ENCODE data around the gene IP6K1.
"Not testable (repeated sequence)": the region's sequence is repeated elsewhere in the genome, so short reads cannot be mapped to it uniquely, and the experiment has no call there.

The IP6K1 gene

DNA sequence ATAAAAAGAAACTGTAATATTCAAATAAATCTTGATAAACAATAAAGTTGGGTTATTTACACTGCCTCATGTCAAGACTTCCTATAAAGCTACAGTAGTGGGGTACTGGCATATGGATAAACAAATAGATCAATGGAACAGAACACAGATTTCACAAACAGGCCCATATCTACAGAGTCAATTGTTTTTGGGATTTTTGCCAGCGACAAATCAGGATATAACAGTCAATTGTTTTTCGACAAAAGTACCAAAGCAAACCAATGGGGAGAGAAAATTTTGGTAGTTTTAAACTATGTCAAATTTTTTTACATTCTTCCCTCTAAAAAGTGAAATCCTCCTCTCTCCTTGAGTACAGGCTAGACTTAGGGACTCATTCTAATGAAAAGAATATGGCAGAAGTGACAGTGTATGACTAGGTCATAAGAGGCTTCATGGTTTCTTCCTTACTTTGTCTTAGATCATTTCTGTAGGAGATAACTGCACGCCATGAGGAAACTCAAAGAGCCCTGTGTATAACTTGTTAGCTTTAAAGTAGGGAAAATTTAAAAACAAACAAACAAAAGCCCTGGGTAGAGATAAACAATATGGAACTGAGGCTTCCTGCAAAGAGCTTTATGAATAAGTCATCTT lies 16.9 kb downstream of the IP6K1 start:
- no peak for DNase-seq (ENCODE audit: low read depth in 2 of 2)

DNA sequence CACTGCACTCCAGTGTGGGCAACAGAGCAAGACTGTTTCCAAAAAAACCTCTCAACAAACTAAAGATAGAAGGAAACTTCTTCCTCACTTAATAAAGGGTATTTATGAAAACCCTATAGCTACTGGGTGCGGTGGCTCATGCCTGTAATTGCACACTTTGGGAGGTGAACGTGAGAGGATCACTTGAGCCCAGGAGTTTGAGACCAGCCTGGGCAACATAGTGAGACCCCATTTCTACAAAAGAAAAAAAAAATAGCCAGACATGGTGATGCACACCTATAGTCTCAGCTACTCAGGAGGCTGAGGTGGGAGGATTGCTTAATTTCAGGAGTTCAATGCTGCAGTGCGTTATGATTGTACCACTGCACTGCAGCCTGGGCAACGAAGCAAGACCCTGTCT lies 22.4 kb downstream of the IP6K1 start:
- DNase-seq (ENCODE audit: low read depth in 2 of 2) = no peak

DNA sequence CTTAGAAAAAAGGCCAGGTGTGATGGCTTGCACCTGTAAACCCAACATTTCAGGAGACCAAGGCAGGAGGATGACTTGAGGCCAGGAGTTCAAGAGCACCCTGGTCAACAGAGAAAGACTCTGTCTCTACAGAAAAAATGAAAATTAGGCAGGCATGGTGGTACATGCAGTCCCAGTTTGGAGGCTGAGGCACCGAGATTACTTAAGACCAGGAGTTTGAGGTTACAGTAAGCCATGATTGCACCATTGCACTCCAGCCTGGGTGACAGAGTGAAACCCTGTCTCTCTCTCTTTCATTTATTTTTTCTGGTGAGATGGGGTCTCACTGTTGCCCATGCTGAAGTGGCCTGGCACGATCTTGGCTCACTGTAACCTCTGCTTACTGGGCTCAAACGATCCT lies 24.7 kb downstream of the IP6K1 start:
- DNase-seq (ENCODE audit: low read depth in 2 of 2) = no peak

DNA sequence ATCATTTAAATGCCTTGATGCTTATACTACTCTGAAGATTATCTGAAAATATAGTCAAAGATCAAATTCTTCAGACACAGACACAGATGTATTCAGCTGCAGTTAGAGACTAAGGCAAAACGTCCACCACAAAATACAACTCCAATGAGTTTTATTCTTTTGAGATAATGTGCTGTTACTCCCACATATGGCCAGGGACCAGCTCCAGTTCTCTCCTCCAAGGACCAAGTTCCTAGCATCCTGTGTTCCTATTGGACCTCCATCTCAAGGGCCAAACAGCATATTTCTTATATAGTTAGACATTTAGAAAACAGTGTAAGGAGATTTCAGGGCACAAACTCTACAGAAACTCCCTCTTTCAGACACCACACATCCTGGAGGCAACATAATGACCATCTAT lies 27.1 kb downstream of the IP6K1 start:
- no peak for DNase-seq (ENCODE audit: low read depth in 2 of 2)

DNA sequence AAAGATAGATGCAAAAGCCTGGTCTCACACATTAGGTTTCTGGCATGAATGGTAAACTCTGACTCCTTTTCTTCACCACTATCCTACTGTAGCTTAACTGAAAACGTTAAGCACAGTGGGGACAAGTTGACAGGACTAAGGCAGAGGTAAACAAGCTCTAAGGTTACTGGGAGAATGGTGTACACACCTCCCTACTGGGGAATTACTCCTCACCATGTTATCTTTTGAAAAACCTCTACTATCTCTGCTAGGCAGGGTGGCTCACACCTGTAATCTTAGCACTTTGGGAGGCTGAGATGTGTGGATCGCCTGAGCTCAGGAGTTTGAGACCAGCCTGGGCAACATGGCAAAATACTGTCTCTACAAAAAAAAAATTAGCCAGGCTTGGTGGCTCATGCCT lies 29.1 kb downstream of the IP6K1 start:
- DNase-seq (ENCODE audit: low read depth in 2 of 2) = no peak

DNA sequence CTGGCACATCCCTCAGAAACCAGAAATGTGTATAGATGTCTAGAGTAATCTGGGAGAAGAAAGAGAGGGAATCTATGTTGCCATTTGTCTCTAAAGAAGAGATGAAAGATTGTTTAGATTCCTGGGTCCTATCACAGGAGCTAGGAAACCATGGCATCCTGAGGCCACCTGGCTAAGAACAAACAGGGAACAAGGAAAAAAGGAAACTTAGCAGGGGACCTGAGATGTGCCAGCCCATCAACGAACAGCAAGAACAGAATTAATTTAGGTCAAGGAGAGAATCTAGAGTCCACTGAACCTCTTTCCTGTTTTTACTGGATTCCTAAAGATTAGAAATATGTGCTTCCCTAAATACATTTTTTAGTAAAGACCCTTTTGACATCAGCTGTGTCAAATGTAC lies 30.3 kb downstream of the IP6K1 start:
- no peak for DNase-seq (ENCODE audit: low read depth in 2 of 2)

DNA sequence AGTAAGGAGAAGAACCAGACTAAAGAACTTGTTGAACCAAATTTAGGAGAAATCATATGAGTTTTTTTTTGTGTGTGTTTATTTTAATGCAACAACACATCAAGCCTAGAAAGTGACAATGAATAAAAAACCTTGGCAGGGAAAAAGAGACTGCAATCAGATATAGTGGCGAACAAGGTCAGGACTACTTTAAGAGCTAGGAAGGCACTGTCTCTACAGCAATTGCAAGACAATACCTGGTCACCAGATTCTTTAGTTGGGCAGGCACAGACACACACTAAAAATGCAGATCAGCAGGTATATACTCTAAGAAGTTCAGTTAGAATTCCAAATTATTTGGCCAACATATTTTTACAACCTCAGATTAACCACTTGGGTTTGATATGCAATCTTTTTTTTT lies 31.8 kb downstream of the IP6K1 start:
- no peak for DNase-seq (ENCODE audit: low read depth in 2 of 2)

DNA sequence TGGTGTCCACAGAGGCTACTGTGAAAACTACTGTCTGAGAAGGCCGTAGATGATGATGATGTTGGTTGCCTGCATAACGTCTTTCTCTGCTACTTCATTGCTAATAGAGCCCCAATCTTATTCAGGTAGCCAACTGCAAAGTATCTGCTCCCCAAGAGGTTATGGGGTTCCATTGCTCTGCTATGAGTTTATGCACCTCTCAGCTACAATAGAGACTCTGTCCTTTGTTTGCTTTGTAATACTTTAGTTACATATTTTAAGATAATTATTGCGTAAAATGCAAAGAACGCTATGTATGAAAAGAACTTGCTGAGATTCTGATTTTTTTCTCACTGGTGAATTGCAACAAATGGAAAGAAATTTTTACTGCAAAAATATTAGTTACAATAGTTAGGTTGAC lies 34.8 kb downstream of the IP6K1 start:
- DNase-seq (ENCODE audit: low read depth in 2 of 2) = no peak

DNA sequence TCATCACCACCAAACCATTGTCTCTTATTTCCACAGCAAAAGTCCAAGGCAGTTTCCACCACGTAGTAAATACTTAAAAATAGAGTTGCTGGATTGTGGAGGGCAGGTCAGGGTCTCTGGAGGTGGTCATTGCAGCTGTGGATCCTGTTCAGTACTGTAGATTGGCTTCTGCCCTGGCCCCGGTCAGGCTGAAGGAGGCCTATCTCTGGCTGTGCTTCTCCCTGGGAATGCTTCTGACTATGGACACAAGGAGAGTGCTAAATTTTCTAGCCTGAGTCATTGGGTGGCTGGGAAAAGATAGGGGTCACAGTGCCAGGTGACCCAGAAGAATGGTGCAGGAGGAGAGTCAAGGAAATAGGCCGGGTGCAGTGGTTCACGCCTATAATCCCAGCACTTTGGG lies 36.3 kb downstream of the IP6K1 start:
- DNase-seq (ENCODE audit: low read depth in 2 of 2) = no peak

DNA sequence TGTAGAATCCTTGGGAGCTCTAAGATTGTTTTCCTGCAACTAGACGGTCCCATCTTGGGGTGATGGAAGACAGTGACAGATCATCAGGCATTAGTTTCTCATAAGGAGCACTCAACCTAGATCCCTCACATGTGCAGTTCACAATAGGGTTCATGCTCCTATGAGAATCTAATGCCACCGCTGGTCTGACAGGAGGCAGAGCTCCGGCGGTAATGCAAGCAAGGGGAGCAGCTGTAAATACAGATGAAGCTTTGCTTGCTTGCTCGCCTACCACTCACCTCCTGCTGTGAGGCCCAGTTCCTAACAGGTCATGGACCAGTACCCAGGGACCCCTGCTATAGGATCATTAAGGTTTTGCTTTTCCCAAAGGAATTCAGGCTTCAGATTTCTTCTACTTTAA lies 37.5 kb downstream of the IP6K1 start:
- not testable (repeated sequence) for DNase-seq (ENCODE audit: low read depth in 2 of 2)

DNA sequence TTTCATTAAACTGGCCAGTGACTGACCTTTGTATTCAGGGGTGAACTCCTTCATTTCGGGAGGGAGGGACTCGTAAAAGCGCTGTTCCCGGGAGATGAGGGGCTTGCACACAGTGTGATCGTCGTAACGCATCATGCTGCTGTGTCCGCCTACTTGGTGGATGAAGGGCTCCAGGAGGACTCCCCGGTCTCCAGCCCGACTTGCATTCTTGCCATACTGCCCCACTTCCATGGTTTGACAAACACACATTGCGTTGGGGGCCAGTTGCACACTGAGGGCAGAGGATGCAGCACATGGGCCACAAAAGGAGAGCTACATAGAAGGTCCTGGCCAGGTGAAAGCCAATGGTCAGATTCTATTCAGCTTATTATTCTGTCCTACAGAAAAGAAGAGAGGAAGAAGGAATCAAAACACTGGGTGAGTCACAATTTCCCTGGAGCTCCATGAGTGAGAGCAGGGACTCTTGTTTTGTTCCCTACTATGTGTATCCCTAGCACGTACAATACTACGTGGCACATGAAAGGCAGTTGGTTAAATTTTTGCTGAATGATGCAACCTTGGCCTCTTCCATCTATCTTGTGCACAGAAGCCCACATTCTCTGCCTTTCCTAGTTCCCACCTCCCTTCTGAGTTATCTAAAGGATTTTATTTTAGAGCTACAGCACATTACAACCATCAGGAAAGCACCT lies 38.4 kb downstream of the IP6K1 start:
- no peak for DNase-seq (ENCODE audit: low read depth in 2 of 2)

DNA sequence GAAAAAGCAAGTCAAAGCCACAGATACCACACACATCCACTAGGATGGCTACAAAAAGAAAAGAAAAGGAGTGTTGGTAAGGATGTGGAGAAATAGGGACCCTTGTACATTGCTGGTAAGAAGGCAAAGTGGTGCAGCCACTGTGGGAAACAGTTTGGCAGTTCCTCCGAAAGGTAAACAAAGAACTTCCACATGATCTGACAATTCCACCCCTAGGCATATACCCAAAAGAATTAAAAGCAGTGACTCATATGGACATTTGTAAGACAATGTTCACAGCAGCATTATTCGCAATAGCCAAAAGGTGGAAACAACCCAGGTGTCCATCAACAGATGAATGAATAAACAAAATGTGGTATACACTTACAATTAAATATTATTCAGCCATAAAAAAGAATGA lies 40.4 kb downstream of the IP6K1 start:
- DNase-seq (ENCODE audit: low read depth in 2 of 2) = no peak

DNA sequence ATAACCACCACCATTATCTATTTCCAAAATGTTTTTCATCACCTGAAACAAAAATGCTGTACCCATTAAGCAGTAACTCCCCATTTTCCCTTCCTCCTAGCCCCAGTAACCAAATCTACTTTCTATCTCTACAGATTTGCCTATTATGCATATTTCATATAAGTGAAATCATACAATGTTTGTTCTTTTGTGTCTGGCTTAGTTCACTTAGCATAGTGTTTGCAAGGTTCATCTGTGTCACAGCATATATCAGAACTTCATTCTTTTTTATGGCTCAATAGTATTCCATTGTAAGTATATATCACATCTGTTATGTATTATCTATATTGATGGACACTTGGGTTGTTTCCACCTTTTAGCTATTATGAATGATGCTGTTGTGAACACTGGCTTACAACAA lies 45.9 kb downstream of the IP6K1 start:
- DNase-seq (ENCODE audit: low read depth in 2 of 2) = no peak

DNA sequence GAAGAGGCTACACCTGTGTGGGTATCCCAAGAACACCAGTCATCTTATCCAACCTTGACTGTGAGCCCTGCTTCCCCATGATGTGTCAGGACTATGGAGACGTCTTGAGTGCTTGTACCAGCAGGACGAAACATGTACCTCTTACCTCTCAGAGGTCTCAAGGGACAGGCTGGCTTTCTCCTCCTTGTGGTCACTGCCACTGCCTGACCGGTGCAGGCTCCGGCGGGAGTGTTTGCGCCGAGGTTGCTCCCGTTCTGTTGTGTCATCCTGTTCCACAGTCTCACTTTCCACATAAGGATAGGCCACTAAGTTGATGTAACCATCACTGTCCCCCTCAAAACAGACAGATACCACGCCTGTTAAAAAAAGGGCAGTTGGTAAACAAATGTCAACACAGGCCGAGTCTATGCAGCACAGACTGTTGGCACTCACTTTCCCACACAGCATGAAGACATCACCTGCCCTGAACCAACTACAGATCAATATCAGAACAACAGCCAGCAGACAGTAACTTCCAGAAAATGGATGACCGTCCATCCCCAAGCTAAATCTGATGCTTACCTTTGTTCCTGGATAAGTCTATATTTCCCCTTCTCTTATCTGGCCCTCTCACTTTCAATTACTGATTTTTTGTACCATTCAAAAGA lies 48.2 kb downstream of the IP6K1 start:
- no peak for DNase-seq (ENCODE audit: low read depth in 2 of 2)

DNA sequence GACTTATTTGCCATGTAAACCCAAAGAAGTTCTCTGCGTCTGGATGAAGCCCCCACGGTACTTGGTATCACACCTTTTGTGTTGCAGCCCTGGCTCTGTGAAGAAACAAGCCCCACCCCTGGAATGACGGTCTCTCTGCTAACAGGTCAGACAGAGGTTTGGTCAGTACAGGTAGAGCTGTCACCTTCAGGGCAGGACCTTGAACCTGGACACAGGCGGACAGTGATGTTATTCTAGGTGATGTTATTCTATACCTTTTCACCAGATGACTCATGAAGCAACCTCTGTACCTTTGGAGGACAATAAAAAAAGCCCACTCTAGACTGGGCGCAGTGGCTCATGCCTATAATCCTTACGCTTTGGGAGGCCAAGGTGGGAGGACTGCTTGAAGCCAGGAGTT lies 51.6 kb downstream of the IP6K1 start:
- DNase-seq (ENCODE audit: low read depth in 2 of 2) = no peak

DNA sequence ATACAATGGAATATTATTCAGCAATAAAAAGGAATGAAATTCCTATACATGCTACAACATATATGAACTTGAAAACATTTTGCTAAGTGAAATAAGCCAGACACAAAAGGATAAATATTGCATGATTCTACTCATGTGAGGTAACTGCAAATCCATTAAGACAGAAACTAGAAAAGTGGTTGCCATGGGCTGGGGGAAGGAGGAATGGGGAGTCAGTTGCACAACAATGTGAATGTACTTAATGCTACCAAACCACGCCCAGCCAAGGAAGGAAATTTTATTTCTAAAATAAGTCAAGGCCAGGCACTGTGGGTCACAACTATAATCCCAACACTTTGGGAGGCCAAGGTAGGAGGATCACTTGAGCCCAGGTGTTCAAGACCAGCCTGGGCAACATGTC lies 52.8 kb downstream of the IP6K1 start:
- DNase-seq (ENCODE audit: low read depth in 2 of 2) = no peak

DNA sequence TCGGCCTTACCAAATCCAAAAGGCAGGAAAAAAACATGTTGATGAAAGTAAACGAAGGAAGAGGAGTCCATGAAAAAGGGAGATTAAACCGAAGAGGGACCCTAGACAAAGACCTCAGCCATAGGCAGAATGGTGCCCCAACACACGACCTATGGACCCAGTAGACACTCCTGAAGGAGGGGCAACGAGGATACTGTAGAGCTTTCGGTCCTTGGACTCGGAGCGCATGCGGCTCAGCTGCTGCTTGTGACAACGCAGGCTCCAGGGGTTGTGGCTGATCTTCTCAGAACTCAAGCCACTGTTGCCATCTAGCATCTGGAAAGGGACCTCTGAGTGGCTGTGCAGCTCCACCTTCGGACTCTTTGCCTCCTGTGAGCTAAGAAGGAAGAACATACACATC lies 53.7 kb downstream of the IP6K1 start:
- DNase-seq (ENCODE audit: low read depth in 2 of 2) = no peak

DNA sequence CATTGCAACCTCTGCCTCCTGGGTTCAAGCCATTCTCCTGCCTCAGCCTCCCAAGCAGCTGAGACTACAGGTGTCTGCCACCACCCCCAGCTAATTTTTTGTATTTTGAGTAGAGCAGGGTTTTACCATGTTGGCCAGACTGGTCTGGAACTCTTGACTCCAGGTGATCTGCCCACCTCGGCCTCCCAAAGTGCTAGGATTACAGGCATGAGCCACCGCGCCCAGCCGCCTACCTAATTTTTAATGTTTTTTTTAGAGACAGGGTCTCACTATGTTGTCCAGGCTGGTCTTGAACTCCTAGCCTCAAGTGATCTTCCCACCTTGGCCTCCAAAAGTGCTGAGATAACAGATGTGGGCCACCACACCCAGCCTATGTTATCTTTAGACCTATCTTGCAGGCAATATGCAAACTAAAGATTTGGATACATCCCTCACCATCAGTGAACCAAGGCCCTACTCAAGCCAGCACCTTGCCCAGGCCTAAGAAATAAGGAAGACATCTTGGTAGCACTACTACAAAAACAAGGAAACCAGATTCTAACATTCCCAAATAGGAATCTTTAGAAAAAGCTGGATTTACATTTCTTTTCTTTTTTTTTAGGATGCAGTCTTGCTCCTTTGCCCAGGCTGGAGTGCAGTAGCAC lies 56.3 kb downstream of the IP6K1 start:
- no peak for DNase-seq (ENCODE audit: low read depth in 2 of 2)

DNA sequence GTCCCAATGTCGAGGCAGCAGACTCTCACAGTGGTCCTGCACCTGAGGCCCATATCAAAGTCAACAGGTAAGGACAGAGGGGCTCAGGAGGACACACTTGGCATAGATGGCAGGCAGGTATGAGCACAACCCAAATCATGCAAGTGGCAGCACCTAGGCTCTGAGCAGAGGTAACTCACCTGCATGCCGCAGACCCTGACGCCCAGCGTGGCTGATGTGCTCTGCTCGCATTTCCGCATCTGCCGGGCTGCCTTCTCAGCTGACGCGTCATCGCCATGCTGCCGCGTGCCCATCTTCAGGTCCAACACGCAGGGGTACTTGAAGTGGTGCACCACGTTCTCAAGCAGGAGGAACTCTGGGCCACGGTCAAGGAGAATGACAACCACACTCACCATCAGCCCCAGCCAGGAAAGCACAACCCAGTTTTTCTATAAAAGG lies 58.4 kb downstream of the IP6K1 start:
- no peak for DNase-seq (ENCODE audit: low read depth in 2 of 2)

DNA sequence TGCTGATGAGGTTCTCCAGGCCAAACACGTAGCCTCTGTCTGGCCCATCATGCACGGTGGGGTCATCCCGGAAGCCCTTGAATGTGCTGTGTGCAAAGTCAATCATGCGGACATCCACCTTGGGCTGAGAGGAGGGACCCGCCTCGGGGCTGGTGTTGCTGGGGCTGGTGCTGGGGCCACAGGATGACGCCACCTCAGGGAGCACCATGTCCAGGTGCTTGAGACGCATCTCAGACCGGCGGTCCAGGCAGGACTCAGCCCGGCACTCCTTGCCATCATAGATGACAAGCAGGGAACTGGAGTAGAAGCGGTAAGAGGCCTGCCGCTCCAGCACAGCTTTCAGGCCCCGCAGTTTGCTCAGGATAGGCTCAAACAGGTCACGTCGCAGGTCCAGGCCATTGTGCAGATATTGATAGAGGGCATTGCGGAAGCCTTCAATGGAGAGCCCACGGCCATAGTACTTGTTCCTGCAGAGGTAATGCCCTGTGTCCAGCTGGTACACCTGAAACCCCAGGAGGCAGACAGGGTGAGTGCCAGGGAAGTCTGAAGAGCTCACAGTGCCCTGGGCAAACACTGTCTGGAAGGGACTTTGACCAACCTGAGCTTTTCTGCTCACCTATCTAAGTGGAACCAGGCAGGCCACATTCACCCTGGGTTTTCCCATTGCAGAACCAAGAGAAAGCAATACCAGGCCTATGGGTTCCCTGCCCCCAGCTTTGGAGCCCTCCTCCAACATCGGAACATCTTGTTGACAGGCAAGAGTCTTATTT lies 59.0 kb downstream of the IP6K1 start:
- no peak for DNase-seq (ENCODE audit: low read depth in 2 of 2)

DNA sequence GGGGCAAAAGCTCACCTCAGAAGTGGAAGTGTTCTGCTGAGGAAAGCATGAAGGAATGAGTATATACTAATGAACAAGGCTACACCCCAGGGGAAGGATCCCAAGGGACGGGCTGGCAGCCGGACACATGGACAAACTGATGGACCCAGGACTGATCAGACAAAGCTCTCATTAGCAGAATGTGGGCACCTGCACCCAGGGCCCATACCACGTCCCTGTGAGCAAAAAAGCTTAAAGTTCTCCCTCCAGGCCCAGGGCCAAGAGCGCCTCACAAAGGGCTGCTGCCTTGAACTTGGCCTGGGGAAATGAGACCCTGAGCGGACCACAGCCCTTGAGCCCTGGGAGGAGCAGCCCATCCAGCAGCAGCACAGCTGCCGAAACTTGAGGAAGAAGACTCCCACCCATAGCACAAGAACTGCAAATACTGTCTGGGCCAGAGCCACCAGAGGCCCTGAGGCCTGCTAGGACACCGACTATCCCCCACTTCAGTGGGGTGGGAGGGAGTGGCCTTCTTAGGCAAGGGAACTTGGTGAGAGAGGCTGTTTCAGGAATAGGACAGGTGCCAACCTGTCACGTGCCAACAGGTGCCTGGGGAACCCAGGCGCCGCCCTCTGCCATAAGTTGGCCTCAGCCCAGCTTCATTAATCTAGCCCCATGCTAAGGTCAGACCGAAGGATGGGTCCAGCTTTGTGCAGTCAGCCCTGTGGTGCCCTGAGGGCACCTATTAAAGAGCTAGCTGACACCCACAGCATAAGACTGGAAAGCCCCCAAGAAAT lies 60.2 kb downstream of the IP6K1 start:
- DNase-seq (ENCODE audit: low read depth in 2 of 2) = no peak
